Endothelial cell of umbilical vein (primary cell): ENCODE data around the gene STRA6. TPM values are rescaled to one million over a fixed set of nuclear protein-coding genes. Genes with fewer than 3 reads are reported as not detected.

Experiments used
- BruUV-seq: library from RNA; stranded (reverse); fragments of 400-500 nt; replicated peaks from 2 replicates; lab custom pipeline; 2021; lab: Mats Ljungman, UMichigan
- CTCF ChIA-PET: fragments of 300-600, 350-600 bp; sonication (Branson Sonifier 250); formaldehyde crosslinking; loops from one replicate; lab custom pipeline; 2021; ENCODE audit warnings: antibody characterized with exemption, inconsistent platforms; lab: Charles Lee
- POLR2A ChIA-PET: fragments of 300-600, 350-600 bp; sonication (Branson Sonifier 250); formaldehyde crosslinking; loops from one replicate; lab custom pipeline; 2021; ENCODE audit warnings: antibody characterized with exemption, inconsistent platforms; lab: Charles Lee
- DNase-seq: peaks from one replicate; pipeline ENCODE4 v3.0.0-alpha.2; 2011; ENCODE audit warnings: low read depth, low spot score
- FAIRE-seq: peaks from 2 replicates; lab custom pipeline; 2011; peaks lifted over from hg19 to GRCh38; lab: Jason Lieb, UNC
- H2AFZ ChIP-seq: 2 replicates; pipeline ENCODE4 v1.6.0; 2012; ENCODE audit warnings: low read depth, low read length, control low read depth, inconsistent platforms
- H3K27ac ChIP-seq: 2 replicates; pipeline ENCODE4 v1.5.1; 2011; ENCODE audit warnings: low read depth, mild to moderate bottlenecking, control low read depth, low read length, moderate library complexity; ENCODE audit not compliant: insufficient read depth
- H3K27me3 ChIP-seq, 2 experiments: 2 replicates each; pipeline versions ENCODE4 v1.6.0 to v1.6.1; 2011; ENCODE audit warnings: low read length in 2 of 2, mixed read lengths in 1 of 2; ENCODE audit not compliant: control insufficient read depth in 2 of 2, insufficient read depth in 2 of 2
- H3K36me3 ChIP-seq, 2 experiments: 2 replicates in 1 of 2; 3 replicates in 1 of 2; pipeline ENCODE4 v1.5.1; 2011; ENCODE audit warnings: low read length in 2 of 2, mild to moderate bottlenecking in 1 of 2, moderate library complexity in 1 of 2; ENCODE audit not compliant: control insufficient read depth in 2 of 2, insufficient read depth in 2 of 2; ENCODE audit errors: extremely low read depth in 1 of 2
- H3K4me1 ChIP-seq: 3 replicates; pipeline ENCODE4 v1.5.1; 2011; ENCODE audit warnings: mild to moderate bottlenecking, low read length; ENCODE audit not compliant: control insufficient read depth, insufficient read depth; ENCODE audit errors: extremely low read depth
- H3K4me2 ChIP-seq: 2 replicates; pipeline ENCODE4 v1.6.1; 2011; ENCODE audit warnings: low read length, control low read depth, mixed read lengths; ENCODE audit not compliant: insufficient read depth
- H3K4me3 ChIP-seq, 3 experiments: fragments of 200-600 bp in 1 of 3; sonication (generic), shearing (Covaris generic) in 1 of 3; replicated peaks in 1 of 3; 2 replicates each; pipeline ENCODE4 v1.5.1; 2011 to 2016; ENCODE audit warnings: control low read depth in 3 of 3, low read length in 3 of 3, mild to moderate bottlenecking in 2 of 3, inconsistent platforms in 1 of 3, low read depth in 1 of 3, moderate library complexity in 1 of 3; ENCODE audit not compliant: insufficient read depth in 1 of 3
- H3K79me2 ChIP-seq: 2 replicates; pipeline ENCODE4 v1.6.0; 2012; ENCODE audit warnings: low read length, inconsistent platforms; ENCODE audit not compliant: control insufficient read depth, insufficient read depth
- H3K9ac ChIP-seq: replicated peaks from 2 replicates; pipeline ENCODE3; 2011; ENCODE audit warnings: low read length, control low read depth; ENCODE audit not compliant: insufficient read depth; ENCODE audit errors: extremely low read depth
- H3K9me1 ChIP-seq: replicated peaks from 3 replicates; pipeline ENCODE4 v1.6.0; 2011; ENCODE audit warnings: mild to moderate bottlenecking, low read length; ENCODE audit not compliant: control insufficient read depth, insufficient read depth; ENCODE audit errors: extremely low read depth
- H3K9me3 ChIP-seq: replicated peaks from 2 replicates; pipeline ENCODE4 v1.5.1; 2012; ENCODE audit warnings: low read length, inconsistent platforms; ENCODE audit not compliant: control insufficient read depth, insufficient read depth
- H4K20me1 ChIP-seq: replicated peaks from 2 replicates; pipeline ENCODE3; 2011; ENCODE audit warnings: mild to moderate bottlenecking, low read length; ENCODE audit not compliant: control insufficient read depth, insufficient read depth; ENCODE audit errors: extremely low read depth
- EZH2 ChIP-seq: IDR thresholded peaks from 2 replicates; pipeline ENCODE4 v1.6.1; 2012; ENCODE audit warnings: borderline replicate concordance, low read depth, mild to moderate bottlenecking, moderate library complexity, low read length, inconsistent platforms; ENCODE audit not compliant: severe bottlenecking
- FOS ChIP-seq: IDR thresholded peaks from 2 replicates; pipeline ENCODE4 v1.6.1; 2011; ENCODE audit warnings: mild to moderate bottlenecking, low read length, moderate library complexity, borderline replicate concordance; ENCODE audit not compliant: insufficient read depth
- MYC ChIP-seq: IDR thresholded peaks from one replicate; pipeline ENCODE4 v1.6.1; 2011; ENCODE audit warnings: mild to moderate bottlenecking, low read depth, low read length
- POLR2AphosphoS5 ChIP-seq: IDR thresholded peaks from 2 replicates; pipeline ENCODE4 v1.6.1; 2012; ENCODE audit warnings: low read depth, mild to moderate bottlenecking, control low read depth, low read length, moderate library complexity; ENCODE audit not compliant: insufficient read depth
- dilution Hi-C: fragments of 300-500 bp; cut with MboI; formaldehyde crosslinking; loops from one replicate; pipeline ENCODE4 v1.15.0; 2019; ENCODE audit warnings: low sequenced_read_pairs; ENCODE audit not compliant: extremely low pct_ligation_motif_present
- intact Hi-C: fragments of 100-400 bp; cut with micrococcal nuclease; formaldehyde crosslinking; loops from one replicate; pipeline ENCODE4 v1.10.0; 2022
- polyA plus RNA-seq, 4 experiments: library from polyadenylated mRNA; depleted of rRNA in 3 of 4; stranded (reverse) in 3 of 4; unstranded in 1 of 4; fragments of >200 nt; gene quantifications; 2 replicates each; pipeline versions ENCODE4 v1.2.1 to v1.2.3, GENCODE V29; 2011 to 2012; ENCODE audit warnings: missing spikeins in 1 of 4
- total RNA-seq: library from RNA; stranded (reverse); gene quantifications from 2 replicates; pipeline ENCODE4 v1.2.3, GENCODE V29; 2021
- TF ChIP-seq, protein P1 (sequence below): IDR thresholded peaks from 2 replicates; pipeline ENCODE4 v1.6.1; 2011; ENCODE audit not compliant: insufficient read depth, insufficient read length
- TF ChIP-seq, protein P2 (sequence below), 2 donors: IDR thresholded peaks; 1 replicate in 1 of 2; 2 replicates in 1 of 2; pipeline ENCODE4 v1.5.1; 2011; ENCODE audit warnings: low read length in 2 of 2, mild to moderate bottlenecking in 2 of 2, moderate library complexity in 2 of 2, control low read depth in 1 of 2, inconsistent platforms in 1 of 2, low read depth in 1 of 2; ENCODE audit not compliant: insufficient read depth in 1 of 2; ENCODE audit errors: extremely low read depth in 1 of 2

STRA6 gene
- total and polyA plus RNA-seq, 2 donors (not counting 3 experiments of a cell fraction or from before 2014, with no cell fraction given), result not detected

- Histone ChIP-seq H3K9me1 (no peaks in the 10 kb centered on the region), H4K20me1 (no peaks in the 10 kb centered on the region), H3K36me3 (no peaks in the 10 kb centered on the region), H3K9me3 (no peaks in the 10 kb centered on the region), H3K4me2 (no peak overlapping the region), H3K9ac (no peak overlapping the region), H3K79me2 (no peaks in the 10 kb centered on the region), H2AFZ (no peak overlapping the region), H3K4me3 (no peak overlapping the region), H3K27ac (no peak overlapping the region), H3K4me1 (no peaks in the 10 kb centered on the region), H3K27me3 (peaks cover 11 to 22% of the 10 kb centered on the region in 2 experiments)
- no TSS peak for BruUV-seq
- dilution Hi-C loops, result no loop called here
- POLR2A ChIA-PET, result no interaction called here
- intact Hi-C loops, result no loop called here
- DNase-seq, result no peak
- no peak for FAIRE-seq
- CTCF ChIA-PET, result interaction anchor here (1.3 to 2.1 kb wide), 3 partner anchors 19 to 151 kb away, joined by 3 to 9 read pairs (median 4); no protein-coding TSS in a partner anchor
- TF ChIP-seq EZH2 (no peak), FOS (no peak), MYC (no peak), POLR2AphosphoS5 (no peak)
- TF ChIP-seq, protein P1, sequence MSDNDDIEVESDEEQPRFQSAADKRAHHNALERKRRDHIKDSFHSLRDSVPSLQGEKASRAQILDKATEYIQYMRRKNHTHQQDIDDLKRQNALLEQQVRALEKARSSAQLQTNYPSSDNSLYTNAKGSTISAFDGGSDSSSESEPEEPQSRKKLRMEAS, result no peak
- TF ChIP-seq, protein P2, sequence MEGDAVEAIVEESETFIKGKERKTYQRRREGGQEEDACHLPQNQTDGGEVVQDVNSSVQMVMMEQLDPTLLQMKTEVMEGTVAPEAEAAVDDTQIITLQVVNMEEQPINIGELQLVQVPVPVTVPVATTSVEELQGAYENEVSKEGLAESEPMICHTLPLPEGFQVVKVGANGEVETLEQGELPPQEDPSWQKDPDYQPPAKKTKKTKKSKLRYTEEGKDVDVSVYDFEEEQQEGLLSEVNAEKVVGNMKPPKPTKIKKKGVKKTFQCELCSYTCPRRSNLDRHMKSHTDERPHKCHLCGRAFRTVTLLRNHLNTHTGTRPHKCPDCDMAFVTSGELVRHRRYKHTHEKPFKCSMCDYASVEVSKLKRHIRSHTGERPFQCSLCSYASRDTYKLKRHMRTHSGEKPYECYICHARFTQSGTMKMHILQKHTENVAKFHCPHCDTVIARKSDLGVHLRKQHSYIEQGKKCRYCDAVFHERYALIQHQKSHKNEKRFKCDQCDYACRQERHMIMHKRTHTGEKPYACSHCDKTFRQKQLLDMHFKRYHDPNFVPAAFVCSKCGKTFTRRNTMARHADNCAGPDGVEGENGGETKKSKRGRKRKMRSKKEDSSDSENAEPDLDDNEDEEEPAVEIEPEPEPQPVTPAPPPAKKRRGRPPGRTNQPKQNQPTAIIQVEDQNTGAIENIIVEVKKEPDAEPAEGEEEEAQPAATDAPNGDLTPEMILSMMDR (IDR thresholded peaks at IDR 0.05; ENCODE audit: extremely low read depth in 1 of 2, insufficient read depth in 1 of 2, low read depth in 1 of 2, low read length in 2 of 2), result no peak
Measured at GRCh38 chr15:74156678-74157411, 45.7 kb downstream of the STRA6 start.
